ENCODE results near the gene CCDC28A. TPM values are rescaled to one million over a fixed set of nuclear protein-coding genes. Genes with fewer than 3 reads are reported as not detected.

Gene CCDC28A
- 12.9 and 14.1 TPM in 2 replicates for total RNA-seq

DNA sequence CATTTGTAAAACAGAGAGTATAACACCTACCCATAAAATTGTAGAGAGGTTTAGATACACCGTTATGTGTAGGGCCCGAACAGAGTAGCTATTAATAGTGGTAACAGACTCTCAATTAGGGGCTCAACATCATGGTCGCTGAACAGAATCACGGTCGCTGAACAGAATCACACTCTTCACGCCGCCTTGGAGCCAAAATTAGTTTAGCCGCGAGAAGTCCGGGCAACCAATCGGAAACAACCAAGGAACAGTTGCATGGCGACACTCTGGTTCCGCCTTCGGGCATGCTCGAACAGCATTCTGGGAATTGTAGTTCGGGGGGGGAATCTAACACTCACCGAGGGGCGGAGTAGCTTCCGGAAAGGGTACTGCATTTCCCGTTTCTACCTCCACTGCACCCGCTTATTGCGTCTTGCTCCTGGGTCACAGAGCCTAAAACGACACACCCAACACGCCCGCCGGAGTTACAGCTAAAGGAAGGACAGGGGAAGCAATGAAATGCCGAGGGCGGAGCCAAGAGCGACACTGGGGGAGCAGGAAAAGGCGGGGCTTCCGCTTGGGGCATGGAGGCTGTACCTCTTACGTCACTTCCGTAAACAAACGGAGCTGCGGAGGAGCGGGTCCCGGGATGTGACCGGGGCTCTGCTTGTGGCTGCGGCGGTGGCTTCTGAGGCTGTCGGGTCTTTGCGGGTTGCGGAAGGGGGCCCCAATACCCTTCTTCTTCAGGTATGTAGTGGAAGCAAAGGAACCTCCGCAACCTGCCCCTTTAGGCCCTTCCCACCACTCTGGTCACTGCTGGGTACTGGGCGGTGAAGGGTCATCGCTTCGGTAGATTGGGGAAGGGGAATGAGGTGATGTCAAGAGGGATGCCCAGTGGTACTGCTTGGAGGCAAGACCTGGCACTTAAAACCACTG is at the start of gene CCDC28A:
Gene CCDC28A (plus strand): TSS at position 593 of the 915 bp plus-strand sequence. CDS start 2,352 bp downstream, outside the sequence.

DNA sequence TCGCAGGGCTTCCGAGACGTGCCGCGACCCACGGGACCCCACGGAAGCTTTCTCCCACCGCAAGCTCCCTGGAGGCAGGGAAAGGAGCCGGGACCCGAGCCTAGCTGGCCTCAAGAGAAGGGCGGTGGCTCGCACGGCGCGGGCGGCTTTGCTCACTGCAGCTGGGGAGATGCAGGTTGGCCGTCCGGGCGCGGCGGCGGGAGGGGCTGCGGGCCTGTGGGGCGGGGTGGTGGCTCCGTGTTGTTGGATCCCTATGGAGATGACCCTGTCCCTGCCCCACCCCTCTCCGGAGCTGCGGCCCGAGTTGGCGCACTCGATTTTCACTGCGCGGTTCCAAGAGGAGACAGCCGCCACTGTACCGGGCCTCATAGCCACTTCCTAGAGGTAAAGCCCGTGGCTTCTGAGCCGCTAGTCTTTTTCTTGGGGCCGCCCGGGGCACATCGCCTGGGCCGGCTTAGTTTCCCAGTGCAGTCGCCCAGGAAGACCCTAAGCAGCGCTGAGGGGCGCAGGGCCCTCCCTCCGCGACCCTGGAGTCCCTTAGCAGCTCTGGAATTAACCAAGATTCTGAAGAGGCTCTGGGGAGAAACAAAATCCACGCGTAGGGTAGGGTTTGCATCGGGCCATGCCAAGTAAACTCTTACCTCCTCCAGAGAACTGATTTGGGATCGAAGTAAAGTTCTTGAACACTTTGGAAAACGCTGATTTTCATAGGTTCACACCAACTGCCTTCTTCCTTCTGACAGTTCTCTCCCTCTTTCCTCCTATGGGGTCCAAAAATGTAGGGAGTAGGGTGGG is 22.4 kb downstream of the CCDC28A start, which contains the start of gene ECT2L:
Gene ECT2L (plus strand): TSS at position 279 of the 795 bp plus-strand sequence. CDS start 17,188 bp downstream, outside the sequence.

Other genes with a start within 250 kb of the CCDC28A start
- gene ECT2L, start 22.3 kb downstream of the CCDC28A start, total RNA-seq: not detected in 2 replicates
- gene REPS1, start 214.5 kb downstream of the CCDC28A start, total RNA-seq: 26.2 and 28.5 TPM in 2 replicates

All from bronchus fibroblast of lung (primary cell).